Mesenteric fat pad (tissue), 1 donor: ENCODE measurements around the gene FMO4. TPM values are rescaled to one million over a fixed set of nuclear protein-coding genes. Genes with fewer than 3 reads are reported as not detected.
"Not testable (repeated sequence)": the region's sequence is repeated elsewhere in the genome, so short reads cannot be mapped to it uniquely, and the experiment has no call there.

Experiments used
- DNase-seq: peaks from one replicate; pipeline ENCODE4 v3.0.0-alpha.2; 2020; ENCODE audit warnings: low spot score
- total RNA-seq: library from RNA; stranded (reverse); fragmentation: NEBNext Ultra II Directional; extraction: Animal tissue kit (Norgen Biotek cat#: 25700); gene quantifications from one replicate; pipeline ENCODE4 v1.2.1, GENCODE V29; 2021
- donor health status: DM: yes; HTN: yes; CAD: no.

The FMO4 gene
- total RNA-seq, 1 donor from 2014 or later = 3.6 TPM

- no peak for DNase-seq
Observed at GRCh38 chr1:171329251-171329650, 15.3 kb downstream of the FMO4 start.

- no peak for DNase-seq
Observed at GRCh38 chr1:171334024-171334640, 20.1 kb downstream of the FMO4 start.

- no peak for DNase-seq
Observed at GRCh38 chr1:171335964-171336363, 22.0 kb downstream of the FMO4 start.

- not testable (repeated sequence) for DNase-seq
Observed at GRCh38 chr1:171339345-171339744, 25.4 kb downstream of the FMO4 start.

- no peak for DNase-seq
Observed at GRCh38 chr1:171343727-171344472, 29.9 kb downstream of the FMO4 start.

GRCh38 chr1:171344473-171344820 lies 30.5 kb downstream of the FMO4 start:
- no peak for DNase-seq

- DNase-seq = no peak
Observed at GRCh38 chr1:171345536-171345935, 31.6 kb downstream of the FMO4 start.

GRCh38 chr1:171346881-171347280 lies 32.9 kb downstream of the FMO4 start:
- DNase-seq = no peak

- no peak for DNase-seq
Observed at GRCh38 chr1:171350594-171350993, 36.6 kb downstream of the FMO4 start.

GRCh38 chr1:171351961-171352360 lies 38.0 kb downstream of the FMO4 start:
- DNase-seq = no peak

- no peak for DNase-seq
Observed at GRCh38 chr1:171352554-171352953, 38.6 kb downstream of the FMO4 start.

- no peak for DNase-seq
Observed at GRCh38 chr1:171355727-171356126, 41.7 kb downstream of the FMO4 start.

- no peak for DNase-seq
Observed at GRCh38 chr1:171357179-171357578, 43.2 kb downstream of the FMO4 start.

- DNase-seq = not testable (repeated sequence)
Observed at GRCh38 chr1:171359355-171359648, 45.3 kb downstream of the FMO4 start.

GRCh38 chr1:171359731-171360527 lies 45.9 kb downstream of the FMO4 start:
- not testable (repeated sequence) for DNase-seq

GRCh38 chr1:171366085-171366484 lies 52.1 kb downstream of the FMO4 start:
- DNase-seq = no peak

GRCh38 chr1:171366816-171367215 lies 52.8 kb downstream of the FMO4 start:
- no peak for DNase-seq

- DNase-seq = no peak
Observed at GRCh38 chr1:171367436-171367835, 53.5 kb downstream of the FMO4 start.

GRCh38 chr1:171372418-171373084 lies 58.6 kb downstream of the FMO4 start:
- no peak for DNase-seq

GRCh38 chr1:171373357-171374122 lies 59.6 kb downstream of the FMO4 start:
- DNase-seq = not testable (repeated sequence)

GRCh38 chr1:171379846-171380245 lies 65.9 kb downstream of the FMO4 start:
- no peak for DNase-seq
